Activated B cell treated with CpG ODN at 0.5 μM for 24 hours (primary cell): ENCODE data around the gene CLPSL1. TPM values are rescaled to one million over a fixed set of nuclear protein-coding genes. Genes with fewer than 3 reads are reported as not detected.
A peak's percentile ranks its signal among the peaks of the same experiment; 100 is the strongest.

ENCODE experiments used
- ATAC-seq: fragments of 200-7000 bp; cut with Tn5 transposase; one replicate; pipeline ENCODE4 v1.10.0; 2021; ENCODE audit warnings: low read depth, mild to moderate bottlenecking, moderate library complexity
- CTCF ChIA-PET: fragments of 350-600 bp; sonication (Branson Sonifier 250); formaldehyde crosslinking; loops from one replicate; lab custom pipeline; 2021; ENCODE audit warnings: antibody characterized with exemption; lab: Charles Lee
- POLR2A ChIA-PET: fragments of 350-600 bp; sonication (Branson Sonifier 250); formaldehyde crosslinking; loops from one replicate; lab custom pipeline; 2021; ENCODE audit warnings: antibody characterized with exemption; lab: Charles Lee
- DNase-seq: peaks from one replicate; pipeline ENCODE4 v3.0.0; 2022
- H3K27ac Mint-ChIP-seq: one replicate; pipeline ENCODE4 v1.8.0; 2020; ENCODE audit warnings: mixed read lengths
- H3K27me3 Mint-ChIP-seq: one replicate; pipeline ENCODE4 v1.8.0; 2021; ENCODE audit warnings: mixed read lengths
- H3K36me3 Mint-ChIP-seq: one replicate; pipeline ENCODE4 v1.8.0; 2021; ENCODE audit warnings: low read depth, mixed read lengths
- H3K4me1 Mint-ChIP-seq: one replicate; pipeline ENCODE4 v1.8.0; 2021; ENCODE audit warnings: mixed read lengths
- H3K4me3 Mint-ChIP-seq: one replicate; pipeline ENCODE4 v1.8.0; 2020; ENCODE audit warnings: mild to moderate bottlenecking, mixed read lengths
- H3K9me3 Mint-ChIP-seq: one replicate; pipeline ENCODE4 v1.8.0; 2020; ENCODE audit warnings: mixed read lengths
- CTCF ChIP-seq: fragments of 200-600 bp; IDR thresholded peaks from one replicate; pipeline ENCODE4 v1.8.0; 2022; ENCODE audit warnings: antibody characterized with exemption, mild to moderate bottlenecking
- intact Hi-C: fragments of 100-400 bp; cut with micrococcal nuclease; formaldehyde crosslinking; loops from one replicate; pipeline ENCODE4 v1.15.1; 2024
- total RNA-seq: library from RNA; stranded (reverse); gene quantifications from 2 replicates; pipeline ENCODE4 v1.2.3, GENCODE V29; 2022

CLPSL1 gene
- total RNA-seq, 1 donor from 2014 or later: not detected

DNA sequence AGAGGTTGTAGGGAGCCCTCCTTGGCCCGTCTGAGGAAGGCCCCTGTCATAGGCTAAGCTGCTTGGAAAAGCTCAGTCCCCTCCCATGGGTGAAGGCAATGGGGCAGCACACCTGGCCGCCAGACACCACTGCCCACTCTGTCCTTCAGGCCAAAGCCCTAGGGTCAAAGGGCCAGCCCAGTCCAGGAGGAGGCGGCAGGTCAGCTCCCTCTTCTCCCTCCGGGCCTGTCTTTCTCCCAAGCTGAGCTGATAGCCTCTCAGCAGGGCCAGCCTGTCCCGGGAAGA lies 9.5 kb upstream of the CLPSL1 start:
- H3K27me3 Mint-ChIP-seq: no peaks in the 10 kb centered on the region
- intact Hi-C loops: no loop called here
- H3K36me3 Mint-ChIP-seq: no peaks in the 10 kb centered on the region
- peaks cover 30% of the 10 kb centered on the region for H3K4me1 Mint-ChIP-seq
- H3K27ac Mint-ChIP-seq: peak overlapping the region; percentile 95
- ATAC-seq (no peak), DNase-seq (no peak)
- TF ChIP-seq CTCF: no peak
- H3K9me3 Mint-ChIP-seq: no peaks in the 10 kb centered on the region
- POLR2A ChIA-PET: no interaction called here
- peak overlapping the region; percentile 74 for H3K4me3 Mint-ChIP-seq
- CTCF ChIA-PET: no interaction called here

DNA sequence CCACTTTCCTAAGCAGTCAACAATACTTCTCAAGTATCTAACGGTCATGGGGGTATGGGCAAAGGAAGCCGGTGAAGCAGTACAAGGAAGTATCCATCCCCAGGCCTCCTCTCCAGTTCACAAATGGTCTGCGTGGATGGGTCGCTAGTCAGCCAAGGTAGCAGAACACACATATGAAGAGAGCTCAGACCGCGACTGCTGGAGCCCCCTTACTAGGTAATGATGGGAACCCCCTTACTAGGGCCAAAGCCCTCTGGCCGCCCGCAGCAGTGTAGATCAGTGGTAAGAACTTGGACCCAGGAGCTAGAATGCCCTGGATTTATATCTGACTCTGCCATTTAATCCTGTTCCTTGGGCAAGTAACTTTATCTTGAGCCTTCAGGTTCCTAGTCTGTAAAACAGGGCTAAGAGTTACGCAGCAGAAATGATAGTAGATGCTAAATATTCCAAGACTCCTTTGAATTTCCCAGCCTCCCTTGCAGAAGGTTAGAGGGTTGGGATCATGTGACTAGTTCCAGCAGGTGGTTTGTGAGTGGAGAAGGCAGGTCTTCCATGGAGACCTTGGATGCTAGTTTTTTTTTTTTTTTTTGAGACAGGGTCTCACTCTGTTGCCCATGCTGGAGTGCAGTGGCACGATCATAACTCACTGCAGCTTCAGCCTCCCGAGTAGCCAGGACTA lies 6.6 kb upstream of the CLPSL1 start:
- CTCF ChIA-PET: no interaction called here
- peaks cover 1% of the 10 kb centered on the region for H3K27me3 Mint-ChIP-seq
- no peaks in the 10 kb centered on the region for H3K9me3 Mint-ChIP-seq
- DNase-seq (no peak), ATAC-seq (no peak)
- TF ChIP-seq CTCF: no peak
- intact Hi-C loops: no loop called here
- H3K4me3 Mint-ChIP-seq: no peak overlapping the region
- H3K36me3 Mint-ChIP-seq: no peaks in the 10 kb centered on the region
- peaks cover 40% of the 10 kb centered on the region for H3K4me1 Mint-ChIP-seq
- no peak overlapping the region for H3K27ac Mint-ChIP-seq
- POLR2A ChIA-PET: interaction anchor here (0.7 kb wide), 1 partner anchor 121 kb away, joined by 6 read pairs; no protein-coding TSS in a partner anchor

- POLR2A ChIA-PET: interaction anchor here (0.7 kb wide), 1 partner anchor 120 kb away, joined by 6 read pairs; no protein-coding TSS in a partner anchor
- no peak for TF ChIP-seq CTCF
- intact Hi-C loops: no loop called here
- Mint-ChIP-seq H3K27me3 (peaks cover 1% of the 10 kb centered on the region), H3K27ac (no peak overlapping the region), H3K4me3 (no peak overlapping the region), H3K36me3 (no peaks in the 10 kb centered on the region), H3K9me3 (no peaks in the 10 kb centered on the region), H3K4me1 (peaks cover 35% of the 10 kb centered on the region)
- ATAC-seq (no peak), DNase-seq (no peak)
- CTCF ChIA-PET: no interaction called here
Observed at GRCh38 chr6:35775031-35775430, 5.8 kb upstream of the CLPSL1 start.

DNA sequence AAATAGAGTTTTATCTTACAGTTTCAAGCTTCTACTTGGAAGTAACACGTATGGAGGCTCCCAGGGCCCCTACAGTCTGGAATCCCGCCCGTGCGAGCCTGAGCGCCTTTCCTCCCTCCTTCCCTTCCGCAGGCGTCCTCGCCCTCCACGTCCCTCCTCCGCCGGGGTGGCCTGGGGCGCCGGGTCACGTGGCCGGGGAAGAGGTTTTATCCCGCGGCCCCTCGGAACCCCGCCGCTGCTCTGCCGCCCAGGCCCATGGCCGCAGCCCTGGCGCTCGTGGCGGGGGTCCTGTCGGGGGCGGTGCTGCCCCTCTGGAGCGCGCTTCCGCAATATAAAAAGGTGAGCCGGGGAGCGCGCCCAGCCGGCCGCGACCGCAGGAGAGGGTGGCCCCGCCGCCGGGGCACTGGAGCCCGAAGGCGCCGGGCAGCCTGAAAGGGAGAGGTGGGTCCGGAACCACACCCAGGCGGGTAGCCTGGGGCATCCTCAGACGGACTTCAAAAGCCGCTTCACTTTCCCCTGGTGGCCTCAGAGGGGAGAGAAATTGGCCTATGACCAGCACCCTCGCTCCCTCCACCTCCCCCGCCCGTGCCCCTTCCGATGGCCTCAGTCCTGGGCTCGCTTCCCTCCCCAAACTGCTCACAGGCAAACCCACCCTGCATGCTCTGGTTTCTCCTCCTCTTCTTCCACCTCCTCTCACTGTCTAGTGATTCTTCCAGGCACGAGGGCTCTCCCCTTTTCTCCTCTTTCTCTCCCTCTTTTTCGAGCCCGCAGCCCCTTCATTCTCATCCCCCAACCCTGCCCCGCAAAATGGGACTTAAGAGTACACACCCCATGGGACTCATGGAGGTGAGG lies 4.2 kb upstream of the CLPSL1 start, which contains the start of gene CLPSL2:
CLPSL2 (plus strand) TSS at position 235 of the 852 bp plus-strand sequence; CDS start at position 256, 21 bp downstream.
- peak; percentile 81 for ATAC-seq
- ChIA-PET POLR2A (no interaction called here), CTCF (no interaction called here)
- intact Hi-C loops: no loop called here
- Mint-ChIP-seq H3K4me1 (peaks cover 19% of the 10 kb centered on the region), H3K4me3 (peak within 1 kb of the TSS; percentile 77), H3K27ac (no peak within 1 kb of the TSS), H3K9me3 (no peaks in the 10 kb centered on the region), H3K27me3 (peaks cover 6% of the 10 kb centered on the region), H3K36me3 (no peaks in the 10 kb centered on the region)
- TF ChIP-seq CTCF: no peak
- peak; percentile 33 for DNase-seq
